Measurements from ENCODE around the gene ZNF679.
"Not testable (repeated sequence)": the region's sequence is repeated elsewhere in the genome, so short reads cannot be mapped to it uniquely, and the experiment has no call there.

Gene ZNF679

DNA sequence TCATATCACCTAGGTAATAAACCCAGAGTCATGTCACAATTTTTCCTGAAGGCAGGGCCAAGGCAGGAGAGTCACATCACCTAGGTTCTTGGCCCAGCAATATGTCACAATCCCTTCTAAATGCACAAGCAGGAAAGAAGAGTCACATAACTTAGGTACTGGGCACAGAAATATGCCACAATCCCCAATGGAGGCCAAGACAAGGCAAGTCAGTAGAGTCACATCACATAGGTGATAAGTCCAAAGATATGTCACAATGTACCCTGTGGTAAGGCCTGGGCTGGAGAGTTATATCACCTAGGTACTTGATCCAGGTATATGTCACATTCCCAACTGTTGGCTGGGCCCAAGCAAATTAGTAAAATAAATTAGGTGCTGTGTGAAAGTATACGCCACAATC lies at the start of gene ZNF679:
Gene ZNF679, plus strand, starts transcription at position 301 of the 400 bp plus-strand sequence. CDS start 20,644 bp downstream, outside the sequence.
- DNase-seq, result not testable (repeated sequence)

DNA sequence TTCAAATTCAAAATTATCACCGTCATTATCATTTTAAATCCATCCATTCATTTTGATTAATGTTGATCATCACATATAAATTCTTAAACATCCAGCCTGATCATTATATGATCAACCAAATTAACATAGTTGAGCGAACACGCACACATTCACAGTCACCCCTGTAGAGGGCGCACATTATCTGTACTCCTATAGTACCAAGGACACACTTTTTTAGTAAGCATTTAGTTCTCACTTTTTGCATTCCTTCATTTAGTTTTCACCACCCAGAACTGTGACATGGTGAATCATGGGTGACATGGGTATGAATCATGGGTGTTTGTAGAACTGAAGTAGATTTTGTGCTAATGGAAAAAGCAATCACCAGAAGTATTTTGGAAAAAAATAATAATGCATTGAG lies 47.3 kb upstream of the ZNF679 start:
- peak; percentile 34 for DNase-seq

DNA sequence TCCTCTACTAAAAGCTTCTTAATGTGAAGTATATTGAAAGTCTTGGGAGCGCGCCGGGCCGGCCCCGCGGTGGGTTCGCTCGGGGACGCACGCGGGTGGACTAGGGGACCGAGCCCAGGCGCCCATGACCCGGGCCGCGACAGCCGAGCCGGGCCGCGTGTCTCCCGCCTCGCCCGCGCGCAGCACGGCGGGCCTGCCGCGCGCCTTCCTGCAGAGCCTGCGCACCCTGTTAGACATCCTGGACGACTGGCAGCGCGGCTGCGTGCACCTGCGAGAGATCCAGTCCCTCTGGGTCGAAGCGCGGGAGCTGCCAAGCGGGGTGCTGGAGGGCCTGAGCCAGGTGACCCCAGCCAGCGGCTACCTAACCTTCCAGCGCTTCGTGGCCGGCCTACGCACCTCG lies 46.7 kb upstream of the ZNF679 start:
- no peak for DNase-seq

DNA sequence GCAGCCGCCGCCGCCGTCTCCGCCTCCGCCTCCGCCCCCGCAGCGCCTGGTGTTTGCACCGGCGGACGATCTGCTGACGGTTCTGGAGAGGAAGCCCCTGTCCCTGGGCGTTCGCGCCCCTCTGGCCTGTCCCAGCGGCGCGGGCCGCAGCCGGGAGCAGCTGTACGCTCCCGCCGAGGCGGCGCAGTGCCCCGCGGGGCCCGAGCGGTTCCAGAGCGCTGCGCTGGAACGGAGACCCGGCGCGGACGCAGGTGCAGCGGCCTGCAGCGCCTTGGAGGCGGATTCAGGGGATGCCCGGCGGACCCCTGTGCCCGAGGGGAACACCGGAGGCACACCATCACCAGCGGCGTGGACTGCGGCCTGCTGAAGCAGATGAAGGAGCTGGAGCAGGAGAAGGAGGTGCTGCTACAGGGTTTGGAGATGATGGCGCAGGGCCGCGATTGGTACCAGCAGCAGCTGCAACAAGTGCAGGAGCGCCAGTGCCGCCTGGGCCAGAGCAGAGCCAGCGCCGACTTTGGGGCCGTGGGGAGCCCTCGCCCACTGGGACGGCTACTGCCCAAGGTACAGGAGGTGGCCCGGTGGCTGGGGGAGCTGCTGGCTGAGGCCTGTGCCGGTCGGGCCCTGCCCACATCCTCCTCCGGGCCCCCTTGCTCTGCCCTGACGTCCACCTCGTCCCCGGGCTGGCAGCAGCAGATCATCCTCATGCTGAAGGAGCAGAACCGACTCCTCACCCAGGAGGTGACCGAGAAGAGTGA lies 46.1 kb upstream of the ZNF679 start:
- no peak for DNase-seq

DNA sequence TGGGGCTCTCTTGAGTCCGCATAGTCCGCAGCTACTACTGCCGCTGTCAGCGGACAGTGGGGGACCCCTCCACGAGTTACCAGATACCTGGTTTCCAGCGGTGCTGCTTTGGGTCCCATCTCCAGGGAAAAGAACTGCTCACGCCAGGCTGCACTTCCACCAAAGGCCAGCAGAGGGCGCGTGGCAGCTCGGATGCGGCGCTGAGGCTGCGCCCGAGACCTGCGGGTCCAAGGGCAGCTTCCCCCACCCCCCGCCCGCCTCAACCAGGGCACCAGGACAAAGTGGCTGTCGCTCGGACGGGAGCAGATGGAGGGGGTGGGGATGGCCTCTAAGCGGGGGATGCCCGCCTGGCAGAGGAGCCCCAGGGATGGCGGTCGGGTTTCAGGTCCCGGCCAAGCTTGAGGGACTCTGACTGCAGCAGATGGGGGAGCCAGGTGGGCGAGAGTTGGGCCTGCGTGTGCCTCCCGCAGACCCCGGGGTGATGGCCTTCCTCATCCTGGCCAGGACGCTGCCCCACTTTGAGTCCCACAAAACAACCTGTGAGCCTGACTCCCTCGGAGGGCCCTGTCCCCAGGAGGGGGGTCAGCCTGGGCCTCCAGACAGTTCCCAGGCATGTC lies 45.0 kb upstream of the ZNF679 start:
- DNase-seq, result peak; percentile 57

DNA sequence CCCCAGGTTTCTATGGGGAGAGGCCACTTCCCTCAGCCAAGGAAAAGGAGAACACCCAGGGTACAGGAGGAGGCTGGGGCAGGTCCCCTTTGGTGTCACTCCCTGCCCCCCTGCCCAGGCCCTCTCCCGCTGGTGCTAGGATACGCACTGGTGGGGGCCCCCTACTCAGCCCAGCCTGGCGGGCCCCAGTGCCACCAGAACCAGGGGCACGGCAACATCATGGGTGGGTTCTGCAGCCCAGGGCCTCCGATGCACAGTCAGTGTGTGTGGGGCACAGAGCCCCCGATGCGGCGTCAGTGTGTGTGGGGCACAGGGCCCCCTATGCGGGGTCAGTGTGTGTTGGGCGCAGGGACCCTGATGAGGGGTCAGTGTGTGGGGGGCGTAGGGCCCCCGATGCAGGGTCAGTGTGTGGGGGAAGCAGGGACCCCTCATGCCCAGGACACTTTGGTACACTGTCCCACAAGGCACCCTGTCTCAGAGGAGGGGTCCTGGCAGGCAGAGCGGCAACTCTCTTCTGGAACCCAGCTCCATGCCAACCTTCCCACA lies 44.4 kb upstream of the ZNF679 start:
- no peak for DNase-seq

DNA sequence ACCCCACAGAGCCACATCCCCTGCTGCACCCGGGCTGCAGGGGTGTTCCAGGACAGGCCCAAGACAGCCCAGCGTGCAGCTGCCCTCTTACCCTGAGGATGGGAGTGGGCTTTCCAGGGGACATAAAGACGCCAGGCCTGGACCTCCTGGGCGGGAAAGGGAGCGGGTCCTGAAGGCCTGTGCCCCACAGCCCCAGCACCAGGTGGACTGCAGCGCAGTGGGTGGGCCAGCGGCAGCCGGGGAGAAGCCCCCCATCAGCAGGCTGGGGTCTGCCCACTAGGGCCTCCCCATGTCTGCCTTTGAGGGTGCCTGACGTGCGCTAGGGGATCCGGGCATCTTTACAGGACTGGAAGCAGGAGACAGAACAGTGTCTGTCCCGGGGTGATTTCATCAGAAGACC lies 43.9 kb upstream of the ZNF679 start:
- DNase-seq, result no peak

DNA sequence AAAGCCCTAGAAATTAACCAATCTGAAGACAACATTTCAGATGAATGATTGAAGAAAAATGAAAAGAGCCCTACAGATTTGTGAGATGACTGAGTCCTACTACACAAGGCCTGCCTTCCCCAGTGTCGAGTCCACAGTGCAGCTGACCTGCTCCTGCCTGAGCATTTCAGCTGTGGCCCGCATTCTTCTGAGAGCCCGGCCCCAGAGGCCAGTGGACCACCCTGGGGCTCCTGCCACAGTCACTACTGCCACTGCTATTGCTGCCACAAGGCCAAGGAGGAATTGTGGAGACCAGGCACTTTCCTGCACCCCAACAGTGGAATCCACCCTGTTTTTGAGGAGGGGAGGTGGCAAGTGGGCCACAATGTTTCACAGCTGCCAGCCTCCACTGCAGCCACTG lies 40.9 kb upstream of the ZNF679 start:
- DNase-seq, result no peak

DNA sequence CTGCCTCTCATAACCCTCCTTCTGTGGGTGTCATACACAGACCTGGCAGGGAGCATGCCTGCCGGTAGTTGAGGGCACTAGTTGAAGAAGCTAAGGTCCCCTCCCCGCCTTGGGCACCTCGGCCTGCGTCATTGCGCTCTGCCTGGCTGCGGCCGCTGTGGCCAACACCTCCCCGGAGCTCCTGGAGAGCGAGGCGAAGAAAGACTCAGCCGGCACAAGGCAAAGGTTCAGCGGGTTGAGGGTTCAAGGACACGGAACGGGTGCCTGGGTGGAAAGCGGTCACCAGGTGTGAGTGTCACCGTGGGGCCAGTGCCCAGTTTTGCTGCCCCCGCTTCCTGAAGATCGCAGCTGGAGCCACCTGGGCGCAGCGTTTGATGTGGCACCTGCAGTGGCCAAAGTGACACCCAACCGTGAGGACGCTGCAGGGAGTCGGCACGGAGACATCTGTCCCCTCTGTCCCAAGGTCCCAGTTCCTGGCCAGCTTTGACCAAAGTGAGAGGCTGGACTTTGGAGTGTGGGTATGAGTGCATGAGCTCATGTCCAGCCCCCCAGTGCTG lies 36.0 kb upstream of the ZNF679 start:
- DNase-seq, result no peak

DNA sequence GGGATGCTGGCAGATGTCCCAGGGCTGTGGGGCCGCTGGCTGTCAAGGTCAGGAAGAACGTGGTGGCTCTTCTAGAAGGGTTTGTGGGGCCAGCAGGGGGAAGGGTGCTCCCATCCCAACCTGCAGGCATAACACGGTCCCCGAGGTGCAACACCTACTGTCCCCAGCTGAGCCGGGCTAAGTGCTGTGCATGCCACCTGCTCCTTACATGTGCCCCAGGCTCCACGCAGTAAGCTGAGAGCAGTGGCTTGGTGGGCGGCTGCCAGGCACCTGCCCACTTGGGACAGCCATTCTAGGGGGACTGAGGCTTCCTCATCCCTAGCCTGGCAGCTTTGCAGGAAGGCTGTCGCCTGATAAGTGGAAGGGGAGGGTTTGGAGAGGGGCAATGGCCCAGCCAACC lies 35.5 kb upstream of the ZNF679 start:
- DNase-seq, result no peak

DNA sequence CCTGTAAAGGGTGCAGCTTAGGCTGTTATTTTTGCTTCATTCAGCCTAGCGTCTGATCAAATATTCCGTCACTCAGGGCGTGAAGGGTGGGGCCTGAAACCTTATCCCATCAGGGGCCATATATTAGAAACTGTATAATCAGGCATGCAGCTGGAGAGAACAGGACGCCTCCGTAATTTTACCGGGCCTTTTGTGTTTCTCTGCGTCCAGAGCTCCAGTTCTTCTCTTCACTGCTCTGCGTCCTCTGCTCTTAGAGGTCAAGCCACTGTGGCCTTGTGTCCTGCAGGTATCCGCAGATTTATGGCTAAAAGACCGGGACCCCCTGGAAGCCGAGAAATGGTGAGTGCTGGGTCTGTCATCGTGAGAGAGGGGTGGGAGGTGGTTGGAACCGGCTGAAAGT lies 21.4 kb upstream of the ZNF679 start, which contains the start of gene ZNF735:
Gene ZNF735, plus strand, starts transcription at position 301 of the 400 bp plus-strand sequence. Its CDS starts 0 bp downstream, at position 301.
- DNase-seq, result no peak

DNA sequence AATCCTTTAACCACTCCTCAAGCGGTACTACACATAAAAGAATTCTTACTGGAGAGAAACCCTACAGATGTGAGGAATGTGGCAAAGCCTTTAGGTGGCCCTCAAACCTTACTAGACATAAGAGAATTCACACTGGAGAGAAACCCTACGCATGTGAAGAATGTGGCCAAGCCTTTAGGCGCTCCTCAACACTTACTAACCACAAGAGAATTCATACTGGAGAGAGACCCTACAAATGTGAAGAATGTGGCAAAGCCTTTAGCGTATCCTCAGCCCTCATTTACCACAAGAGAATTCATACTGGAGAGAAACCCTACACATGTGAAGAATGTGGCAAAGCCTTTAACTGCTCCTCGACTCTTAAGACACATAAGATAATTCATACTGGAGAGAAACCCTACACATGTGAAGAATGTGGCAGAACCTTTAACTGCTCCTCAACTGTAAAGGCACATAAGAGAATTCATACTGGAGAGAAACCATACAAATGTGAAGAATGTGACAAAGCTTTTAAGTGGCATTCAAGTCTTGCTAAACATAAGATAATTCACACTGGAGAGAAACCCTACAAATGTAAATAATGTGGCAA lies 8.5 kb upstream of the ZNF679 start:
- not testable (repeated sequence) for DNase-seq

DNA sequence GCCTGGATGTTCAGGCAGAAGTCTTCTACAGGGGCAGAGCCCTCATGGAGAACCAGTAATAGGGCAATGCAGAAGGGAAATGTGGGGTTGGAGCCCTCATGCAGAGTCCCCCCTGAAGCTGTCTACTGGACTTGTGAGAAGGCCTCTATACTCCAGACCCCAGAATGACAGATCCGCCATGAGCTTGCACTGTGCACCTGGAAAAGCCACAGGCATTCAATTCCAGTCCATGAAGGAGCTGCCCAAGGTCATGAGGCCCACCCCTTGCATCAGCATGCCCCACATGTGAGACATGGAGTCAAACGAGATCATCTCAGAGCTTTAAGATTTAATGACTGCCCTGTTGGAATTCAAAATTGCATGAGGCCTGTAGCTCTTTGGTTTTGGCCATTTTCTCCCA lies 4.9 kb upstream of the ZNF679 start:
- no peak for DNase-seq

DNA sequence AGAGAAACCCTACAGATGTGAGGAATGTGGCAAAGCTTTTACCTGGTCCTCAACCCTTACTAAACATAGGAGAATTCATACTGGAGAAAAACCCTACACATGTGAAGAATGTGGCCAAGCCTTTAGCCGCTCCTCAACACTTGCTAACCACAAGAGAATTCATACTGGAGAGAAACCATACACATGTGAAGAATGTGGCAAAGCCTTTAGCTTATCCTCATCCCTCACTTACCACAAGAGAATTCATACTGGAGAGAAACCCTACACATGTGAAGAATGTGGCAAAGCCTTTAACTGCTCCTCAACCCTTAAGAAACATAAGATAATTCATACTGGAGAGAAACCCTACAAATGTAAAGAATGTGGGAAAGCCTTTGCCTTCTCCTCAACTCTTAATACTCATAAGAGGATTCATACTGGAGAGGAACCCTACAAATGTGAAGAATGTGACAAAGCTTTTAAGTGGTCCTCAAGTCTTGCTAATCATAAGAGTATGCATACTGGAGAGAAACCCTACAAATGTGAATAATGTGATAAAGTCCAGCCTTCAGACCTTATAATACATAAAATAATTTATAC lies 38.2 kb downstream of the ZNF679 start:
- no peak for DNase-seq

DNA sequence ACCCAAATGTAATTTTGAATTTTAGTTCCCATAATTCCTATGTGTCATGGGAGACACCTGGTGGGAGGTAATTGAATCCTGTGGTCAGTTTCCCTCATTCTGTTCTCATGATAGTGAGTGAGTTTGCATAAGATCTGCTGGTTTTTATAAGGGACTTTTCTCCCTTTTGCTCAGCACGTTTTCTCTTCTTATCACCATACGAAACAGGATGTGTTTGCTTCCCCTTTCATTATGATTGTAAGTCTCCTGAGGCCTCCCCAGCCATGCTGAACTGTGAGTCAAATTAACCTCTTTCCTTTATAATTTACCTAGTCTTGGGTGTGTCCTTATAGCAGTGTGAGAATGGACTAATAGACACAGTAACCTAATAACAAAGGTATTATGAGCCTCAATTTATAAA lies 49.4 kb downstream of the ZNF679 start:
- no peak for DNase-seq

DNA sequence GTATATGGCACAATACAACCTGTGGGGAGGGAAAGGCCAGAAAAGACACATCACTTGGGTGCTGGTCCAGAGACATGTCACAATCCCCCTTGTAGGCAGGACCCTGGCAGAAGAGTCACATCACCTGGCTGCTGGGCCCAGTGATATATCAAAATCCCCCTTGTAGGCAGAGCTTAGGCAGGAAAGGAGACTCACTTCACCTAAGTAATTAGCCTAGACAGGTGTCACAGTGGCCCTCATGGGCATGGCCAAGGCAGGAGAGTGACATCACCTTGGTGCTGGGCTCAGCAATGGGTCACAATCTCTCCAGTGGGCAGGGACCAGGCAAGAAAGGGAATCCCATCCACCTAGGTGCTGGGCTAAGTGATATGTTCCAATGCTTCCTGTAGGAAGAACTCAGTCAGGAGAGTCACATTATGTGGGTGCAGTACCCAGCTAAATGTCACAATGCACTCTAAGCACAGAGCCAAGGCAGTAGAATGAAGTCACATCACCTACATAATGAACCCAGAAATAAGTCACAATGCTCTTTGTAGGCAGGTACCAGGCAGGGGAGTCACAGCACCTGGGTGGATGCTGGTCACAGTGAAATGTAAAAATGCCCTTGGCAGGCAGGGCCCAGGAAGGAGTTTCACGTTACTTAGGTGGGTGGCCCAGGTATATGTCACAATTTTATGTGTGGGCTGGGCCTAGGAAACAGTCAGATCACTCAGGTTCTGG lies 66.6 kb downstream of the ZNF679 start:
- no peak for DNase-seq

DNA sequence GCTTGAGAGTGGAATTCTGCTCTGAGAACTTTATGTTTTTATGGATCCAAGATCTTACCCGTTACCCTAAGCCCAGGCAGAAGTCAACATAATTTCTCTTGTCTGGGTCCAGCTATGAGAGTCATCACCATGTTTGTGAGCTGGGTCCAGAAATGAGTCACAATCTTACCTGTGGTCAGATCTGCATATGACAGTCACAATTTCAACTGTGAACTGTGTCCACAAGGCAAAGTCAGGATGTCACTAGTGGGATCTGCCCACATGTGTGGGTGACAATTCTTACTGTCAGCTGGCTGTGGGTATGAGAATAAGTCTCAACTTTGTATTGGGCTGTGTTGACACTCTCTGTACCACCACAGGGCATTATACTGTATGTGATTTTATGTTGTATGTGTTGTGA lies 69.1 kb downstream of the ZNF679 start:
- DNase-seq, result not testable (repeated sequence)

DNA sequence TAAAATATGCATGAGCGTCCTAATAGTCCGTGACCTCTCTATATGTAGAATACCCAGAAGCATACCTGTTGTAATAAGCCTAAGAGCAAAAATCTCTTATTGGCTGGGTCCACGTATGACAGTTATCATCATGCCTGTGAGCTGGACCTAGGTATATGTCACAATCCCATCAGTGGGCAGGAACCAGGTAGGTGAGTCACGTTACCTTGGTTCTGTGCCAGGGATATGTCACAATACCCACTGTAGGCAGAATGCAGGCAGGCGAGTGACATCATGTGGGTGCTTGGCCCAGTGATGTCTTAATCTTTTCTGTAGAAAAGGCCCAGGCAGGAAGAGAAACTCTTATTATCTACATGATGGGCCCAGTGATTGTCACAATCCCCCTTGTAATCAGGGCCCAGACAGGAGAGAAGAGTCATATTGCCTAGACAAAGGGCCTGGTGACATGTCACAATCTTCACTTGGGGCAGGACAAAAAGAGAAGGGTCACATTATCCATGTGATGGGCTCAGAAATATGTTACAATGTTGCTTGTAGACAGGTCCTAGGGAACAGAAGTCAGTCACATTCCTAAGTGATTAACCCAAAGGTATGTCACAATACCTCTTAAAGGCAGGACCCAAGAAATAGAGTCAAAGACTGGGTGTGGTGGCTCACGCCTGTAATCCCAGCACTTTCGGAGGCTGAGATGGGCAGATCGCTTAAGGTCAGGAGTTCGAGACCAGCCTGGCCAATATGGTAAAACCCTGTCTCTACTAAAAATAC lies 72.5 kb downstream of the ZNF679 start:
- peak; percentile 18 for DNase-seq

DNA sequence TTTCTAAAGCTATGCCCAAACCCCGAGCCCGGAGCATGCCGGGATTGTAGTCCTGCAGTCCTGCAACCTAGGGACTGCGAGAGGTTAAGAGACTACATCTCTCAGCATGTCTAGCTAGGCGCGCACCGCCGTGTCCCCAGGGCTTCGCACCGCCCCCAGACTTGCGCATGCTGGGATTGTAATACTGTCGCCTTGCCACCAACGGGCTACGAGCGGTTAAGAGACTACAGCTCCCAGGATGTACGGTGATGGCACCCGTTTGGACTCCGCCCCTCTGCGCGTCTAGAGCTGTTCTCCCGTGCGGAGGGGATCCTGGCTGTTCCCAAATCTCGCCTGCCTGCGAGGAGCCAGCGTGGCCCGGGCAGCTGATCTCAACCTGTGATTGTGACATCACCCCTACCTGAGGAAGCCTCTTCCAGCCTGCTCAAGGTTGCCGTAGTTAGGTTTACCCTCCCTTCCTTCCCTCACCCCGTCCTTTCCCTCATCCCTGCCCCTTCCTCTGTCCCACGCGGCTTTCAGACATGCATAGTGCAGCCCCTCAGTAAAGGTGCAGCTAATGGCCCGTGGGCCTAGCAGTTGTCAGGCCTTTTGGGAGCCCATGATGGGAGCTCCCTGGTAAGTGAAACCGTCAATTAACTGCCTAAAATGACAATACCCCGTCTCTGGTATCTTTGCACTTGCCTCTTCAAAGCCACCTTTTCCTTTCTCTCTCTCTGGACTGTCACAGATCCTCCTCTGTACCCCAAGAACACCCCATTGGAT lies 79.2 kb downstream of the ZNF679 start:
- DNase-seq, result peak; percentile 94

DNA sequence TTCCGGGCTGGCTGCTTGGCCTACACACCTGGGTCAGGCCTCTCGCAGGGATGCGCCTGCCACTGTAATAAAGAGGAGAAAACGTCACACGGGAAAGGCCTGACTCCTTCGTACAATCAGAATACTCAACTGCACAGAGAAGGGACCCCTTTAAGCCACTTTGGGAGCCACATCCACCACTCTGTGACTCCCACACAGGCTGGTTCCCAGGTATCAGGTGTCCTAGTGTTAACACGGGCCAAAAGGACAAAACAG lies 79.7 kb downstream of the ZNF679 start:
- peak; percentile 15 for DNase-seq

DNA sequence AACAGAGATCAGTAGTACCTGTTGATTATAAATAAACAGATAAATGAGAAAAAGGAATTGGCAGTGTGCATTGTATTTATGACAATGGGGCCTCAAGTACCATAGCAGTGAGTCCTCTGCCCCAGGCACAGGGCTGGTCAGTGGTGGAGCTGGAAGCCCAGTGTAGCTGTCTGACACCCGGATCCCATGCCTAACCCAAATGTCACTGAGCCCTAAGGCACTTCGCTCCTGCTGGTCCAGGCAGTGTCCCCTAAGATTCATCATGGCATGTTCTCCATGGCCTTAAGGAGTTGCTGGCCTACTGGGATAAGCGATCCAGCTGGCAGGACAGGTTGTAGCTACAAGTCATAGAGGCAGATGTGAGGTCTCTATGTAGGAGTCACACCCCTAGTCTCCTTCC lies 82.2 kb downstream of the ZNF679 start:
- DNase-seq, result no peak

Measured in activated CD4-positive, alpha-beta T cell treated with anti-CD3 and anti-CD28 coated beads for 48 hours (primary cell).